Endometrial microvascular endothelial cells (primary cell): ENCODE data around the gene GPHA2. TPM values are rescaled to one million over a fixed set of nuclear protein-coding genes. Genes with fewer than 3 reads are reported as not detected.

Experiments used
- in situ Hi-C: cut with HindIII; loops from 2 replicates; pipeline ENCODE4 v1.10.0; 2017; ENCODE audit warnings: low sequenced_read_pairs, low pct_unique_long_range_greater_than_20kb; ENCODE audit errors: inconsistent ontology term
- total RNA-seq: library from RNA; depleted of rRNA; stranded (reverse); fragments of >200 nt; gene quantifications from one replicate; pipeline ENCODE4 v1.2.3, GENCODE V29; 2015; ENCODE audit errors: inconsistent ontology term

GPHA2 gene
- total RNA-seq, 1 donor from 2014 or later: not detected

DNA sequence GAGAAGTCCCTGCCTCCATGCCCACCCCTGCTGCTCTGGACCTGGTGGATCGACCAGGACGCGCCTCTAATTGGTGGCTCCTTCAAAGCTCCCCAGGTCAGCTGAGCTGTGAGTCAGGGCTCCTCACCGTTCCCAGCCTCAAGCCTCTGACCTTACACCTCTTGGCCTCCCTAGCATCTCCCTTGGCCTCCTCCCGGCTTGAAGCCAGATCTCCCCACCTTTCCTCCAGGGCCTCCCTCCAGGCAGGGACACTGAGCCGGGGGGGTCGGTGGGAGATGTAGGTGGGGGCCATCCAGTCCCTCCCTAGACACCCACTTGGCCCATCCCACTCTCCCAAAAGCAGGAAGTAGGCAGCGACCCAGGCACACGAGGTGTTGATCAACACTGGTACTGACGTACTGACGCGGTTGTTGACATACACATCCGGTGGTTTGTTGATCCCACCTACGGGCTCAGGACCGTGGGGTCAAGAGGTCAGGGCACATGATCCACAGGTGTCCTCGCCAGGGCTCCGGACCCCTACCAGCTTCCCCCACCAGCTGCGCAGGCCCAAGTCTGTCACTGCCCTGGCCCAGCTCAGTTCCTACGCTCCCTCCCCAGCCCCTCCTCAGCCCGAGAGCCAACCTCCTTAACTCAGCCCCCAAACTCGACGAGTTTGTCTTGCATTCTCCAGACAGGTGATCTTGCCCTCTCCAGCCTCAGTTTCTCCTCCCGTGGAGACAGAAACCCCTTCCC lies 19.5 kb downstream of the GPHA2 start:
- in situ Hi-C loops: no loop called here

DNA sequence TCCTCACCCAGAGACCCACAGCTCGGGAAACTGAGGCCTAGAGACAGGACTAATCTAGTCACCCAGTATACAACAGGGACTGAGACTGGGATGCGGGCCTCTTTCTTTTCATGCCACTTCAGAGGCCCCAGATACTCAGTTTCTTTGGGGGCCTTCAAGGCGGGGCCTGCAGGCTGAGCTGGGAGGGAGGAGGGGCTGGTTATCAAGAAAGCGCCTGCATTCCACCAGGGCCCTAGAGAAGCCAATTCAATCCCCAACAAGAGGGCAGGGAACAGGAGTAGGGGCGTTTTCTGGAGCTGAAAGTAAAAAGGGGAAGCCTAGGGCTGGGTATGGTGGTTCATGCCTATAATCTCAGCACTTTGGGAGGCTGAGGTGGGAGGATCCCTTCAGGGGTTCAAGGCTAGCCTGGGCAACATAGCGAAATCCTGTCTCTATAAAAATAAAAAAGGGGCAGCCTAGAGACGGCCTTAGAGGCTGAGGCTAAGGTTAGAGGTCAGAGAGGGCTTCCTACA lies 20.3 kb downstream of the GPHA2 start:
- in situ Hi-C loops: no loop called here

DNA sequence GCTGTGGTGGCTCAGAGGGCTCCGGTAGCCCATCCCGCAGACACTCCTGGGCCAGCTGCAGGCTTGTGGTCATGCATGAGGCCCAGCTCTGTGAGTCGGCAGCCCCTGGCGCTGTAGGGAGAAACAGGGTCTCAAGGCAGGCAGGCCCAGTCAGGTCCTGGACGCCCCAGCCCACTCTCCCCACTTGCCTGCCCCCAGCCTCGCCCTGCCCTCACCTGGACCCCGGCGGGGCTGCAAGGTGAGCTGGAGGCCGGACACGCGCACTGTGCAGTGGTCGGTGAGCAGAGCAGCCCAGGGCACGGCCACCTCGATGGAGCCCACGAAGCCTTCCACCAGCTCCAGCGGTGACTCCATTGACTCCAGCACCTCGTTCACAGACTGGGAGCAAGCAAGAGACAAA lies 21.6 kb downstream of the GPHA2 start:
- in situ Hi-C loops: no loop called here

DNA sequence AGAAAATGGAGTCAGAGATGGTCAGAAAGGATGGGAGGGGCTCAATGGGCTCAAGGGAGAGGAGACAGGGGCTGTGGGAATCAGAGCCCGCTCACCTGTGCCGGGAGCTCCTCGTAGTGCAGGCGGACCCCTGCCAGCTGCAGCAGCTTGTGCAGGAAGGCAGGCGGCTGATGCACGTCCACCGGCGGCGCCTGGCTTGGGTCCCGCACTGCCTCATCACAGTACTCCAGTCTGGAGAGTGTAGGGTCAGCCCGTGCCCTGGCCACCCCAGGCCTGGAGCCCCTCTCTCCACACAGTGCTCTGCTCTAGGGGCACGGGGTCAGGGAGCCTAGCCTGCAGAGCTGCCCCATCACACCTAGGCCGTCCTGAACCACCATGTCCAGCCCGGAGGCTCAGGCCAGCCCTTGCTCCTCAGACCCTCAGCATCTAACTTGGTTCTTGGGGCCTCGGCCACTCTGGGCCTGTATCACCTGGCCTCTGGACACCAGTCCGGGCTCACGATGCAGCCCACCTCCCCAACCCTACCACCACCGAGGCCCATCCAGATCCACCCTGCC lies 22.4 kb downstream of the GPHA2 start:
- in situ Hi-C loops: no loop called here

DNA sequence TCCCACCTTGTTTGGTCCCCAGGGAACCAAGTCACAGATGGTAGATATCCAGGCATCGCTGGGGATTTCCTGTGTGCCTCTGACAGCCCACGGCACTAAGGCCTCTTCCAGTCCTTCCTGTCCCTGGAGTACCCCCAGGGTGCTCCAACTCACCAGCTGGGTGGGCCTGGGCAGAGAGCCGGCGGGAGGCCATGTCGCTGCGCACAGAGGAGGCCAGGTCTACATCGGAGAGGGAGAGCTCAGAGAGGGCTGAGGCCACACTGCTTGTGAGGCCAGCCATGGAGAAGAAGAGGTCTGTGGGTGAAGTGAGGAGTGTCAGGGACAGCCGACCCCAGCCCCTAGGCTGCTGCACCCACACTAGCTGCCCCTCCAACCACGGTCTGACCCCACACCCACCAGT lies 24.0 kb downstream of the GPHA2 start:
- in situ Hi-C loops: no loop called here

DNA sequence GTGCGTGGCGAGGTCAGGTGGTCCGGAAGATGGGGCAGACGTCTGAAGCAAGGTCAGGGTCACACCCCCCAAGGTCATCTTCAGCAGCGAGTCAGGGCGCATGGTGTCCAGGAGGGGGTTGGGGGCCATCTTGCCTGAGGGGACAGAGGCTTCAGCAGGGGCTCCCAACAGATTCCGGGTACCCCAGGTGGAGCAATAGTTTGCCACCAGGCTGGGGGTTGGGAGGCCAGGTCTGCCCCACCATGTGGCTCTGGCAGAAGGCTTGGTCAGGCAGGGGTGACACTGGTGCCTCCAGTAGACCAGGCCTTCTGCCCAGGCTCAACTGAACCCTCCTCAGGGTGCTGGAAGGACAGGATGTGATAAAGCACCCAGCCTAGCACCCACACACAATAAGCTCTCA lies 24.6 kb downstream of the GPHA2 start:
- in situ Hi-C loops: no loop called here

DNA sequence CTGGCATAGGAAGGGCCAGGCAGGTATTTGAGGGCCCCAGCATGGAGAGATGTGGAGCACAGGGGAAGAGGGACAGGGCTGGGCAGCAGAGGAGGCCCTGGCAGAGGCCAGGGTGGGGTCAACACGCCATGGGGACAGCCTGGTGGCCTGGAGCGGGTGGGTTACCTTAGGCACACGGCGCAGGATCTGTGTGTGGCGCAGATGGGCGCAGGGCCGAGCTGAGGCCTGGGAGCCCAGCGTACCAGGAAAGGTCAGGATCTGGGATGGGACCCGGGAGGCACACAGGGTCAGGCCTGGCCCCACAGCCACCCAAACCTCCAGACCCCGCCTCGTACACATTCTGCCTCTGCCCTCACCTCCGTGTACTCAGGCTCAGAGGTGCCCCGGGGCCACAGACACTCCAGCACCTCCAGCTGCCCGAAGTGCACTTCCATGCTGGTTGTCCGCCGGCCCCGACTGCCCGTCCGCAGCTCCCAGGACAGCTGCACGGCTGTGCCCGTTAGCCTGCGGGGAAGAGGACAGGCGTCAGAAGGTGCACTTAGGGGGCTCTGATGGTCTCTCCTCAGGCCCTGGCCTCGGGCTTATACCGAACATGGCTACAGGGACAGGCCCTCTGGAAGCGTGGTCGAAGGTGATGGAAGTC lies 25.1 kb downstream of the GPHA2 start:
- in situ Hi-C loops: no loop called here

DNA sequence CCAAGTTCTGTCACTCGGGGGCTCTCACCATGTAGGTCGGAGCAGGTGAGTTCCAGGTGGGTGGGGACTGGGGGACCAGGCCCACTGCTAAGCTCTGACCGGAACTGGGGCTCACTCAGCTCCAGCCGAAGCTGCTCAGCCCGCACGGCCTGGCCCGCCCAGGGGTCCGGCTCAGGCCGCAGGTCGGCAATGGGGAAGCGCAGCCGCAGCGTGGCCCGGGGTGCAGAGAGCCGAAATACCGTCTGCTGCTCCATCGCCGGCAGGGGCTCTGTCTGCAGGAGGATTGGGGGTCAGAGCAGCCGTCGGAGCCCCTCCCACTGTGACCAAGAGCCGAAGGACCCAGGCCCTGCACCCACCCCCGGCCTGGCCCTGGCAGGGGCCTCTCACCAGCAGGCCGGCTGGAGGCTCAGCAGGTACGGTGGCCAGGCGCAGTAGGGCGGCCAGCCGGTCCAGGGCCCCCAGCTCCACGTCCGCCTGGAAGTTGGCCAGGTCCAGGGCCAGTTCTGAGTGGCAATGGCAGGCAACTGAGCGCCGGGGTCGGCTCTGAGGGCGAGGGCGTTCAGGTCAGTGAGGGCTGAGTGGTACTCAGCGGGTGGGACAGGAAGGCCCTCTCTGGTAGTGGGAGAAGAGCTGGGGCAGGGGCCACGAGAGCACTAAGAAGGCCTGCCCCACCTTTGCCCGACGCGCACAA lies 25.9 kb downstream of the GPHA2 start:
- in situ Hi-C loops: no loop called here

DNA sequence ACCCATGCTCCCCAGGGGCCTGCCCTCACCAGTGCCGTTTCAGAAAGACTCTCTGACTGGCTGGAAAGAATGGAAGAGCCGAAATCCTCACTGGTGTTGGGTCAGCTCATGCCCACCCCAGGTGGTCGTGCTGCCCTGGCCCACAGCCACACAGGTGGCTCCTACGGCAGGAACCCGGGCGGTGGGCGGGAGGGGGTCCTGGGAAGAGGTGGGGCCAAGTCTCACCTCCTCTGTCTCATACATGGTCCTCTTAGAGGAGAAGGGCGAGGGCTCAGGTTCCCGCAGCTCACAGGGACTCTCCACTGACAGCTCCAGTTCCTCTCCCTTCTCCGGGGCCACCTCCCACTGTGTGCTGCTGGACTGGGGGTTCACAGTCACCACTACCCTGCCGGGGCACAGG lies 26.9 kb downstream of the GPHA2 start:
- in situ Hi-C loops: no loop called here

DNA sequence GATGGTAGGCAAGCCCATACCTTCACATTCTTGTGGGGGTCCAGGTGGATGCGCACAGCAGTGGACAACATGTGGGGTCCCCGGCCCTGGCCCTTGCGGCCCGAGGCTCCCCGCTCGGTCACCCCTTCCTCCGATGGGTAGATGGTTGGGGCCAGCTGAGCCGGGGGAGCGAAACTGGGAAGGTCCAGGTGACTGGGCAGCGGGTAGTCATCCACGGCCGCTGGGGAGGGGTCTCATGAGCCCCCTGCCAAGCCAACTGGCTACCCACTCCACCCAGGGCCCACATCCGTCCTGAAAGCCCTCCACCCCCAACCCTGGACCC lies 29.4 kb downstream of the GPHA2 start:
- in situ Hi-C loops: no loop called here

DNA sequence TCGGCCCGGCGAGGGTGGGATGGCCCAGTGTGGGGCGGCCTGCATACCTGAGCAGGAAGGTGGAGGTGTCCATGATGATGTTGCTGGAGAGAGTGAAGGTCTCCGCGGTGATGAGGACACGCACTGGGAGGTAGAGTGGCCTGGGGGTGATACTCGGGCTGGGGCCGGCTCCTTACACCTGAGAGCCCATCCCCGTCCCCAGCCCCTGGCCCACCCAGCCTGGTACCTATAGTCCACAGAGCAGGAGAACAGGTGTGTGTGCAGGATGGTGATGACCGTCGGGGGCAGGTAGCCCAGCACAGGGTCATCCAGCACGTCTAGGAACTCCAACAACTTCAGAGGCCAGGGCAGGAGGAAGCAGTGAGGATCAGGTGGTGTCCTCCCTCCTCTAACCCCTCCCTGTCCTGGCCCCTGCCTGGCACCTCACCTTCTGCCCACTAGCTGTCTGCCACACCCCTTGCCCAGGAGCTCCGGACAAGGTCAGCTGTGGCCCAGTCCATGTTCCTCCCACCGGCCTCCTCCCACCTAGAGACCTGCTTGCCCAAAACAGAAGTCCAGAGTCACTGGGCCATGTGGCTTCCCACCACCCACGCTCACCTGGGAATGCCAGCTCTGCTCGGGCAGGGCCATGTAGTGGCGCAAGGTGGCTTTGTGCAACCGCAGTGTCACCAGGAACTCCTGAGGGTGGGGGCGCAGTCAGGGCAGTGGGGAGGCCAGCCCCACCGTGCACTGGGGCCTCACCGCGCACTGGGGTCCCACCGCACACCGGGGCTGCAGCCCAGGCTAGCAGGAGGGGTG lies 30.0 kb downstream of the GPHA2 start:
- in situ Hi-C loops: no loop called here

DNA sequence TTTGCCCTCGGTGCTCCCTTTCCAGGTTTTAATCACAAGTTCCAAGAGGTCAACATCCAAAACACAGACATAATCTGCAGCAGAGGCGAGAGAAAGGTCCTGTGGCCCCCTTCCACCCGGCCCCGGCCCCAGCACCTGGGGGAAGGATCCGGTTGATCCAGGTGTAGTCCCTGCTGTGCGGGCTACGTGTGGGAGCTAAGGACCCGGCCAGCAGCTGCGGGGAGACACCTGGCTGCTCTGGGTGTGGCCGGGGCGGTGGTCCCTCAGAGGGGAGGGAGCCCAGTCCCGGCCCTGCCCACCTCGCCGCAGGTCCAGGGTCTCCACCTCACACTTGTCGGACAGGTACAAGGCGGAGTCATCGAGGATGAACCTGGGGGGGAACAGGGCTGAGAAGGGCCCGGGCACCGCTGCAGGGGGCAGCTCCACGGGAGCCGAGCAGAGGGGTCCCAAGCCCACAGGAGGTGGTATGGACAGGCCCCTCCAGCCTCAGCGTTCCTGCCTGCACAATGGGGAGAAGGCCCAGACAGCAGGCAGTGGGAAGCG lies 32.3 kb downstream of the GPHA2 start:
- in situ Hi-C loops: no loop called here

DNA sequence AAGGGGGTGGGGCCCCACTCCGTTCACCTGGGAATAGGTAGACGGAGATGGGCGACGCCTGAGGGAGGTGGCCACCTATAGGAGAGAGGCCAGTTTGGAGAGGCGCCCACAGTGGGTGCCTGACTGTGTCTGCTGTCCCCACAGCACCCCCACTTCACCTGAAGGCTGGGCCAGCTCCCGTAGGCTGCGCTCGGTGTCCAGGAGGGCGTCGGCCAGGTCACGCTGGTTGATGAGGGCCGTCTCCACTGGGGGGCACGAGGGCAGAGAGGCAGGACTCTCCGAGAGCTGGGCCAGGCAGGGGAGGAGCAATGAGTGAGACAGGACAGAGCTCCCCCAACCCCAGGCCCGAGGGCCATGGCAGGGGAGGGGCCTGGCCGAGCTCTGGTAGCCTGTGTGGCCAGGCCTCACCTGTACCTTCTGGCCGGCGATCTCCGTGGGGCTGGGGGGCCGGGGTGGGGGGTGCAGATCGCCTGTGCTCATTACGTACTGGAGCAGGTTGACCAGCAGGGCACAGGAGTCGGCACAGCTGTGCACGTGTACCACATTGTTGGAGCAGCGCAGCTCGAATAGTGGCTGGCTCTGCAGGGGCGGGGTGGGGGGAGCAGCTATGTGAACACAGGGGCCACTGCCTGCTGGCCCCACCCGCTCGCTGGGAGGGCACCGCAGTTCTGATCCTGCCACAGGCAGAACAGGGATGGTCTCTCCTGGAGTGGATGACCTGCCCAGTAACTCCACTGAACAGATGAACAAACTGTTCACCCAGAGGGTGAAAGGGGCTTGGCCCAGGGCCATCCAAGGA lies 33.4 kb downstream of the GPHA2 start:
- in situ Hi-C loops: no loop called here

DNA sequence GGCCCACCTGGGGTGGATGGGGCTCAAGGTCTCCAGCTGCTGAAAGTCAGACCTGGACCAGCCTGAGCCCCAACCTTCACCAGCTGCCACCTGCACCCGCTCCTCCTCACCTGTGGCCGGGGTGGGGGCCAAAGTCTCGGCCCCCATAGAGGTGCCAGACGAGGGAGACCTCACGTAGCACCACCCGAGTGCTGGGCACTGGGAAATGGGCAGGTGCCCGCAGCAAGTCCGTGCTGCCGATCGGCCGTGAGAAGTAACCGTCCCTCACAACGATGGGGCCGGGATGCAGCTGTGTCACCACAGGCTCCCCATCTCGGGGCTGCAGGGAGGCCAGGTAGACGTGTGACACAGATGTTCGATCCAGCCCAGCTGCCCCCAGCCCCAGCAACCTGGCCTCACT lies 34.9 kb downstream of the GPHA2 start:
- in situ Hi-C loops: no loop called here

DNA sequence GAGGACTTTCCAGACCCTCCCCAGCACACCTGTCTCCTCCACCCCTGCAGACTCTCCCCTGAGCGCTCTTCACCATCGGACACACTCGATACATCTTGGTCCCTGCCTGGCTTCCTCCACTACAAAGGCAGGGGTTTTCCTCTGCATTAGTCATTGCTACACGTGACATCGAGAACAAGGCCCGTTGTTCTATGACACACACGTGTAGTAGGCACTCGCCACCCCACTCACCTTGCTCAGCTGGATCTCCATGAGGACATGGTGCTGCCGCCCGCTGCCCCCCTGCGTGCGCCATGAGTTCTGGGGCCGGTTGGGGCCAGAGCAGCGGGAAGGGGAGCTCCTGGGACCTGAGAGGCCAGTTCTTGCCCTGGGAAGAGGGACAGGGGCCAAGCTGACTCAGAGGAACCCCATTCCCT lies 35.4 kb downstream of the GPHA2 start:
- in situ Hi-C loops: no loop called here

DNA sequence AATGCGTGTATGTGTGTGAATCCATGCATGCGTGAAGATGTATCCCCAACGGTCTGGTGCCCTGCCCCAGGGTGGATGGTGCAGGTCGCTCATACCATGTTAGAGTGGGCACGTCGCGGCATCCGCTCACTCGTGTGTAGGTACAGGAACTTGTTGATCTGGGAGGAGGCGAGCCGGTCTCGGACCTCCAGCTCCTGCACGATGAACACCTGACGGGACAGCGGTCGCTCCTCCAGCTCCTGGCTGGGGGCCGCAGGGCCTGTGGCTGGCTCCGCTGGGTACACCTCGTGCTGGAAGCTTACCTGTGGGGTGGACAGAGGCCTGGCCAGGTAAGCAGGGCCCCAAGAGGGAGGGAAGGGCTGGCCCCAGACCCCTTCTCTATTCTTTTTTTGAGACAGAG lies 37.2 kb downstream of the GPHA2 start:
- in situ Hi-C loops: loop anchor here (10.0 kb wide), 1 partner anchor 54 kb away; the partner anchor contains the start of gene CDC42BPG

DNA sequence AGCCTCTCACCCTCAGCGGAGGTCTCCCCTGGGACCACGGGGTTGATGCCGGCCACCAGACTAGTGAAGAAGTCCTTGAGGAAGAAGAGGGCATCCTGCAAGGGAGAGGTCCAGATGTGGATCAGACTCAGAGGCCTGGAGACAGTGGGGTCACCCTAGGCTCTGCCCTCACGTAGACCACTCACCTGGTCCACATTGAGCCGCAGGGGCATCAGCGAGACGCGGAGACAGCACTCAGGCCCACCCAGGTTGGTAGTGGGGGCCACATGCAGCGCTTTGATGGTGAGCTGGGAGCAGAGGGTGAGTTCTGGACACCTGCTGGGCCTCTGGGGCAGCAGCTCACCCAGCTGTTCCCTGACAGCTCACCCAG lies 37.6 kb downstream of the GPHA2 start:
- in situ Hi-C loops: loop anchor here (10.0 kb wide), 1 partner anchor 53 kb away; the partner anchor contains the start of gene CDC42BPG
